ENCODE measurements around the gene SLCO1C1. TPM values are rescaled to one million over a fixed set of nuclear protein-coding genes. Genes with fewer than 3 reads are reported as not detected.
"Not testable (repeated sequence)": the region's sequence is repeated elsewhere in the genome, so short reads cannot be mapped to it uniquely, and the experiment has no call there.

The SLCO1C1 gene
- total RNA-seq, 2 donors from 2014 or later, result 2.0 to 3.7 TPM

- intact Hi-C loops (cut with DNase I); ATAC-seq; DNase-seq: not testable (repeated sequence)
These were observed 88.7 kb downstream of the SLCO1C1 start for GRCh38 chr12:20783796-20784357.

DNA sequence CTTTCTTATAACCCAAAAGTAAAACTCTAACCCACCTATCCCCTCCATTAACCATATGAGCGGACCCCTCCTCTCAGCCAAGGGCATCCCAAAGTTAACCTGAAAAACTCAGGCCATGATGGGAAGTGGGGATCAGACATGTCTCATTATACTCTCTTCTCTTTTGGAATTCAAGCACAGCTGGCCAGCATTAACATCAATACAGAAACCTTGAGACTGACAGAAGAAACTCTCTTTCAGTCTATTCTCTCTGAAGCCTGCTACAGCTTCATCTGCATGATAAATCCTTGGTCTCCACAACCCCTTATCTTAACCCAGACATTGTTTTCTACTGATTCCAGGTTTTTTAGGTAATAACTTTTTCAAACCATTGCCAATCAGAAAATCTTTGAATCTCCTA is 97.8 kb downstream of the SLCO1C1 start:
- ATAC-seq (no peak), DNase-seq (no peak)
- intact Hi-C loops (cut with DNase I), result no loop called here

GRCh38 chr12:20798554-20798953 is 103.4 kb downstream of the SLCO1C1 start:
- ATAC-seq (peak; percentile 66 to 84), DNase-seq (no peak)
- intact Hi-C loops (cut with DNase I), result loop anchor here in 1 of 2 donors (5.0 kb wide), 1 partner anchor 151 kb away; no protein-coding TSS in a partner anchor

DNA sequence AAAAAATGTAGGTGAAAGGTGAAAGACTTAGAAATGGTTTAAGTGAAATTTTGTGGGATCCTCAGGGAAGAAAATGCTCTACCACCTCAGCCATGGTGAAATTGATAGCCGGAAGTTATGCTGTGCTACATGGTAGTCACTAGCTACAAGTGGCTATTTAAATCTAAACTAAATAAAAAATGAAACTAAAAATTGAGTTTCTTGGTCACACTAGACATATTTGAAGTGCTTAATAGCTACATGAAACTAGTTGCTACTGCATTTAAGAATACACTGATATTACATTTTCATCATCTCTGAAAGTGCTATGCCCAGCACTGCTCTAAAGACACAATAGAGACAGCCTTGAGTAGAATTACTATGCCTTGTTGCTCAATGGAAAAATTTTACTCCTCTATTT is 105.0 kb downstream of the SLCO1C1 start:
- DNase-seq (no peak), ATAC-seq (no peak)
- intact Hi-C loops (cut with DNase I), result no loop called here

GRCh38 chr12:20801035-20801434 is 105.9 kb downstream of the SLCO1C1 start:
- intact Hi-C loops (cut with DNase I), result no loop called here
- ATAC-seq (no peak), DNase-seq (no peak)

Other genes with a start within 250 kb of the SLCO1C1 start
- not detected for gene SLCO1B3, start 115.4 kb downstream of the SLCO1C1 start, total RNA-seq